Measurements from ENCODE around the gene DSCAML1.
A peak's percentile ranks its signal among the peaks of the same experiment; 100 is the strongest.

The DSCAML1 gene

DNA sequence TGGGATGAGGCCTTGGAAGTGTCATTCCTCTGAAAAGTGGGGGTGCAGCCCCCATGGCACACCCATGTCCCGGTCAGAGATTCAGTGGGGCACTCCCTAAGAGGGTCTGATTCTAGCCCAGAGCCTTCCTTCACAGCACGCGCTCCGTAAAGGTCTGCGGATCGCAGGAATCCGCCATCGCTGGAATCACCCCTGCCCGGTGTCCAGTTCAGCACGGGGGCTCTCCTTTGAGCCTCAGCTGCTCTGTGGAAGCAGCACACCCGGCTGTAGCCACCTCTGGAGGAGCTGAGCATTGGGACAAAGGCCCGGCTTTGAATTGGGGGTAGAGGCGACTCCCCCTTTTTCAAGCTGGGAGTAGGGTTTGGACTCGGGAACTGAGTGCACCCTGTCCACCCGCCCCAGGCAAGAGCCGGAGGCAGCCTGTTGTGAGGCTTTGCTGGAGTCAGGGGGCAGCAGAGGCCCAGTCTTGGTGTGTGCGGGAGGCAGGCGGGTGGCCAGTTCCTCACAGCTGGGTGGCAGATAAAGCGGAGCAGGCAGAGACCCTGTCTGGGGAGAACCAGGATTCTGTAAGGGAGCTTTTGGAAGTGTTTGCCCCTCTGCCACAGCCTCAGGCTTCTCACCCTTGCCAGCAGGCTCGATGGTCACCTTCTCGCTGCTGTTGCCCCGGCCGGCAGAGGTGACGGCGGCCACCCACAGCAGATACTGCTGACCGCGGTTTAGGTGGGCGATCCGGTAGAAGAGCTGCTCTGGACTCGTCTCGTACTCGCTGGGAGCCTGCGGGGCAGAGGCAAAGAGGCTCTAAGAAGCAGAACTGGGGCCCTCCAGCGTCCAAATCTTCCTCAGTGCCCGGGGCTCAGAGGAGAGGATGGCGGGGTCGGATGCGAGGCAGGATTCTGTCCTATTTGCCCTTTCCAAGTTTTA is 353.5 kb downstream of the DSCAML1 start:
- peak; percentile 53 for TF ChIP-seq CTCF (IDR thresholded peaks at IDR 0.05; ENCODE audit: insufficient read depth, missing control alignments)
- FAIRE-seq: no peak
- peak; percentile 81 for DNase-seq (ENCODE audit: insufficient read length, low spot score)

DNA sequence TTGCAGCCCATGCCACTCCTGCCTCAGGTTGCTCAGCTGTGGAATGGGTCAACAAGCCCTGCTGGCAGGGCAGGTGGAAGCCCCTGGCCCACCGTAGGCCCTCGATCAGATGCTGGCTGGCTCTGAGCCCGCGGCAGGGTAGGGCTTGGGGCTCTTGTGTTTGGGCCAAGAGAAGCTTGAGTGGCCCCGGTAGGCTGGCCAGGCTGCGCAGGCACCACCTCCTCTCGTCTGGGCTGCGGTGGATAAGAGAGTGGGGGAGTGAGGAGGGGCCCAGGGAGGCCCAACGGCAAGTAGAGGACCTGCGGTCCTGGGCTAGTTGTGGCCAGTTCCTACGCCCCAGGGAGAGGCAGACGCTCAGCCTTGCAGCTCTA is 354.2 kb downstream of the DSCAML1 start:
- DNase-seq (ENCODE audit: insufficient read length, low spot score): no peak
- no peak for TF ChIP-seq CTCF (IDR thresholded peaks at IDR 0.05; ENCODE audit: insufficient read depth, missing control alignments)
- no peak for FAIRE-seq

DNA sequence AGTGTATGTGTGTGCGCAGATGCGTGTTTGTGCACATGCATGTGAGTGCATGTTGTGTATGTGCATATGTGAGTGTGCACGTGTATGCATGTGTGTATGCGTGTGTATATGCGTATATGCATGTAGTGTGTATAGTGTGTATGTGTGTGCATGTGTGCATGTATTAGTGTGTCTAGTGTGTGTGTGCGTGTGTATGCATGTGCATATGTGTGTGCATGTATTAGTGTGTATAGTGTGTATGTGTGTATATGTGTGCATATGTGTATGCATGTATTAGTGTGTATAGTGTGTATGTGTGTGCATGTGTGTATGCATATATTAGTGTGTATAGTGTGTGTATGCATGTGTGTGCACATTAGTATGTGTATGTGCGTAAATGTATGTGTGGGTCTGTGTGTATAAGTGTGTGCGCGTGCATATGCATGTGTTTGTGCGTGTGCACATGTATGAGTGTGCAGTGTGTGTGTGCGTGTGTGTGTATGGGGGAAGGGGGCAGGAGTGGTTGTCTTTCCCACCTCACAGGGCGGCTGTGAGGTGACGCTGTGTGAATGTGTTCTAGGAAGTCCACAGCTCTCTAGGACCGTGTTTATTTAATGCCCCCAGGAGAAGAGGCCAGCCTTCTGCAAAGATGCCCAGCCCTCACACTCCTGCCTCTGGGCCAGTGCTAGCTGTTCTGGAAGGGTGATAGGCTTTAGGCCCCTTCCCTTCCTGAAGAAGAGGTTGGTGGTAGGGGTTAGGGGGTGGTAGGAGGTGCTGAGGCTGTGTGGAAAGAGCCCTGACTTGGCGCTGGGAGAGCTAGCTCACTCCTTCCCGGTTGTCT is 354.8 kb downstream of the DSCAML1 start:
- no peak for DNase-seq (ENCODE audit: insufficient read length, low spot score)
- TF ChIP-seq CTCF (IDR thresholded peaks at IDR 0.05; ENCODE audit: insufficient read depth, missing control alignments): no peak
- FAIRE-seq: no peak

GRCh38 chr11:117441146-117441975 is 355.7 kb downstream of the DSCAML1 start:
- FAIRE-seq (no peak), DNase-seq (ENCODE audit: insufficient read length, low spot score) (no peak)
- TF ChIP-seq CTCF (IDR thresholded peaks at IDR 0.05; ENCODE audit: insufficient read depth, missing control alignments): no peak

DNA sequence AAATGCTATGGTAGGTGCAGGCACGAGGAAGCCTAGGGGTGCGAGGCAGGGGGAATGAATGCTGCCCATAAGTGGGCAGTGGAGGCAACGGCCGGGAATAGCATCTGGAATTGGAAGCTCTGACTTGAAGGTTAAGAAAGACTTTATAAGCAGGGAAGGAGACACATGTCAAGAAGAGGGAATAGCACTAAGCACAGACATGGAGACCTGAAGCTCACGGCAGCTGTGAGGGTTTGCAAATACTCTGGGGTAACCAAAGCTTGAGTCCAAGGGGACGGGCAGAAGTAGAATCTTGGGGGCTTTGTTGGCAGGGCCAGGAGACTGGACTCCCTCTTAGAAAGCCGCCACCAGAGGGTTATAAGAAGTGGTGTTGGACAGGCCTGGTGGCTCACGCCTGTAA is 356.8 kb downstream of the DSCAML1 start:
- TF ChIP-seq CTCF (IDR thresholded peaks at IDR 0.05; ENCODE audit: insufficient read depth, missing control alignments): no peak
- DNase-seq (ENCODE audit: insufficient read length, low spot score) (no peak), FAIRE-seq (no peak)

DNA sequence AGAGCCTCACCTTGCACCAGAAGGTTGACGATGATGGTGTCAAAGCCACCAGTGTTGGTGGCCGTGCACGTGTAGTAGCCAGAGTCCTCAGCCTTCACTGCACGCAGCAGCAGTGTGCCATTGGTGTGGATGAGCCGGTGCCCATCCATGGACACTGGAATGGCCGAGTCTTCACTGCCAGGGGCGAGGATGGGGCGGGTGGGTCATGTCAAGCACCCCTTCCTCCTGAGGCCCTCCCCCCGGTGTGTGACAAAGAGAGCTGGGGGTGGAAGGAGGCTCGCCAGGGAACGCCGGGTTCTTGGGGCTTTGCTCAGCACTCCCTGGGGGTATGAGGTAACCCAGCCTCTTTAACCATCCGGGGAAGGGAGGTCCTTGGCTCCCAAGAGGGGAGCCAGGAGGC is 357.8 kb downstream of the DSCAML1 start:
- FAIRE-seq (no peak), DNase-seq (ENCODE audit: insufficient read length, low spot score) (no peak)
- TF ChIP-seq CTCF (IDR thresholded peaks at IDR 0.05; ENCODE audit: insufficient read depth, missing control alignments): no peak

All from D721Med (cell line).